ENCODE results near the gene SUPT5H. TPM values are rescaled to one million over a fixed set of nuclear protein-coding genes. Genes with fewer than 3 reads are reported as not detected.

The SUPT5H gene
- total and polyA plus RNA-seq, 2 of the 8 experiments (the other 6 are each of a cell fraction or from before 2014, with no cell fraction given): 77.8 to 111 TPM

DNA sequence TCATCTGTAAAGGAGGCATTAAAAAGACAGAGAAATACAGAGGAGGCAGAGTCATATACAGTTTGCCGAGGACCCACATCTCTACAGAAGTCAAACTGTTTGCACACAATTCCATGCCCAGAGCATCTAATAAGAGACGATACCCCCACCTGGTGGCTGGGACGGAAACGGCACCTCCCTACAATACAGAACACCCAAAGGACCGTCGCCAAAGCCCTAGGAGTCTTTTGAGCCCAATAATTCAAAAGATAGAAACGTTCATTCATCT lies 33.6 kb upstream of the SUPT5H start:
- H3K27ac ChIP-seq (ENCODE audit: low read depth, low read length): no peak overlapping the region
- H2BK12ac ChIP-seq (ENCODE audit: low read depth, low read length): no peak overlapping the region
- H3K14ac ChIP-seq (ENCODE audit: insufficient read length): no peak overlapping the region
- H3K79me1 ChIP-seq (ENCODE audit: low read depth, low read length): no peaks in the 10 kb centered on the region; the same call in 1 of the 2 replicates
- ChIA-PET CTCF (ENCODE audit: partially characterized antibody) (interaction anchor here (0.6 to 2.3 kb wide), 21 partner anchors 10 to 152 kb away, joined by 3 to 128 read pairs (median 4); partner anchors contain the start of genes MED29, PAF1 and RPS16), POLR2A (ENCODE audit: partially characterized antibody) (interaction anchor here (0.7 to 25.7 kb wide), 13 partner anchors 9 to 123 kb away, joined by 3 to 1154 read pairs (median 4); partner anchors contain the start of genes MED29, PAF1, RPS16 and SAMD4B)
- H2AK5ac ChIP-seq (ENCODE audit: low read depth, low read length): no peak overlapping the region
- H3K23ac ChIP-seq (ENCODE audit: insufficient read length): no peak overlapping the region
- no peak overlapping the region for H3K9ac ChIP-seq (replicated peaks in 1 of 4; ENCODE audit: extremely low read depth in 1 of 4, low read depth in 3 of 4, low read length in 3 of 4)
- no peak overlapping the region for H2AFZ ChIP-seq (ENCODE audit: low read length)
- peak overlapping the region; percentile 37 to 97 (median 66); a peak in 7 of 8 replicates for H3K4me3 ChIP-seq (ENCODE audit: extremely low read depth in 1 of 4, insufficient read depth in 2 of 4, low read depth in 3 of 4, low read length in 4 of 4)
- no peak overlapping the region for H4K8ac ChIP-seq (ENCODE audit: extremely low read depth, insufficient read depth, low read length)
- no peak overlapping the region for H3K56ac ChIP-seq (replicated peaks; ENCODE audit: insufficient read length, low read depth, low read length)
- no peak overlapping the region for H4K91ac ChIP-seq (replicated peaks; ENCODE audit: insufficient read length, low read length)
- WGBS, 2 experiments (ENCODE audit: extremely low coverage in 1 of 2, insufficient coverage in 1 of 2, insufficient read length in 1 of 2, insufficient replicate concordance in 2 of 2, low coverage in 1 of 2, low lambda C conversion rate in 2 of 2, missing lambda C conversion rate in 1 of 2): 7% methylated on average over 7 of the region's 7 CpGs; no CpG with 5 or more reads in 1 of the 2 experiments
- H4K20me1 ChIP-seq (replicated peaks in 1 of 2; ENCODE audit: control insufficient read depth in 1 of 2, insufficient read depth in 2 of 2, low read length in 2 of 2): peaks cover 5 to 23% of the 10 kb centered on the region in 2 experiments
- no peak for FAIRE-seq
- H3K23me2 ChIP-seq (ENCODE audit: low read depth, low read length): peaks cover 18% of the 10 kb centered on the region
- no peaks in the 10 kb centered on the region for H3K27me3 ChIP-seq (replicated peaks in 1 of 4; ENCODE audit: control insufficient read depth in 3 of 4, extremely low read depth in 1 of 4, insufficient read depth in 3 of 4, low read length in 3 of 4)
- peaks cover 0 to 8% (median 0%) of the 10 kb centered on the region in 4 experiments; a peak in 3 of 8 replicates for H3K36me3 ChIP-seq (ENCODE audit: control insufficient read depth in 2 of 4, insufficient read depth in 4 of 4, low read length in 3 of 4)
- H2BK15ac ChIP-seq (ENCODE audit: low read length): no peak overlapping the region; the same call in 1 of the 2 replicates
- H3K4me2 ChIP-seq (ENCODE audit: insufficient read depth in 1 of 2, low read depth in 2 of 2, low read length in 2 of 2): peak overlapping the region; percentile 78 to 84
- no peak overlapping the region for H2BK5ac ChIP-seq (ENCODE audit: low read depth, low read length)
- H4K5ac ChIP-seq (ENCODE audit: insufficient read length, low read depth, low read length): no peak overlapping the region
- H3K4me1 ChIP-seq (replicated peaks in 1 of 4; ENCODE audit: control insufficient read depth in 3 of 4, insufficient read depth in 4 of 4, low read length in 3 of 4): peaks cover 10 to 42% (median 21%) of the 10 kb centered on the region in 4 experiments; a peak in 6 of 7 replicates
- H2BK20ac ChIP-seq (ENCODE audit: low read length): no peak overlapping the region
- no peaks in the 10 kb centered on the region for H3K9me3 ChIP-seq (ENCODE audit: insufficient read depth in 2 of 2, low read depth in 1 of 2, low read length in 1 of 2)
- no peak overlapping the region for H2BK120ac ChIP-seq (replicated peaks; ENCODE audit: low read depth, low read length)
- peaks cover 6 to 37% of the 10 kb centered on the region in 2 experiments; a peak in 3 of 4 replicates for H3K79me2 ChIP-seq (ENCODE audit: control insufficient read depth in 1 of 2, insufficient read depth in 2 of 2, low read length in 2 of 2)
- TF ChIP-seq, protein P1, sequence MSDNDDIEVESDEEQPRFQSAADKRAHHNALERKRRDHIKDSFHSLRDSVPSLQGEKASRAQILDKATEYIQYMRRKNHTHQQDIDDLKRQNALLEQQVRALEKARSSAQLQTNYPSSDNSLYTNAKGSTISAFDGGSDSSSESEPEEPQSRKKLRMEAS (IDR thresholded peaks at IDR 0.05): no peak
- TF ChIP-seq GTF2F1 (IDR thresholded peaks at IDR 0.05; ENCODE audit: borderline replicate concordance, low read depth, low read length) (0 out of 2 replicates have a peak, but pooled peaks have one; percentile 18), SIN3A (conservative IDR thresholded peaks at IDR 0.05 in 1 of 2, IDR thresholded peaks at IDR 0.05 in 1 of 2; ENCODE audit: low read depth in 1 of 2, low read length in 2 of 2) (peak; percentile 36 to 52; a peak in 1 of 4 replicates), SRF (IDR thresholded peaks at IDR 0.05; ENCODE audit: low read depth, low read length) (no peak), KDM5A (IDR thresholded peaks at IDR 0.05; ENCODE audit: low read length) (peak; percentile 55), RAD21 (IDR thresholded peaks at IDR 0.05 in 1 of 2, conservative IDR thresholded peaks at IDR 0.05 in 1 of 2; ENCODE audit: low read depth in 2 of 2, low read length in 2 of 2) (peak; percentile 90 to 91), SP2 (IDR thresholded peaks at IDR 0.05; ENCODE audit: low read length) (no peak), POLR2A (IDR thresholded peaks at IDR 0.05; ENCODE audit: control extremely low read depth in 1 of 2, low read depth in 2 of 2, low read length in 2 of 2) (peak in 1 of 2 experiments; percentile 67; a peak in 2 of 3 replicates), EZH2 (IDR thresholded peaks at IDR 0.05; ENCODE audit: low read depth, low read length, severe bottlenecking) (no peak)
- TF ChIP-seq, protein P2, sequence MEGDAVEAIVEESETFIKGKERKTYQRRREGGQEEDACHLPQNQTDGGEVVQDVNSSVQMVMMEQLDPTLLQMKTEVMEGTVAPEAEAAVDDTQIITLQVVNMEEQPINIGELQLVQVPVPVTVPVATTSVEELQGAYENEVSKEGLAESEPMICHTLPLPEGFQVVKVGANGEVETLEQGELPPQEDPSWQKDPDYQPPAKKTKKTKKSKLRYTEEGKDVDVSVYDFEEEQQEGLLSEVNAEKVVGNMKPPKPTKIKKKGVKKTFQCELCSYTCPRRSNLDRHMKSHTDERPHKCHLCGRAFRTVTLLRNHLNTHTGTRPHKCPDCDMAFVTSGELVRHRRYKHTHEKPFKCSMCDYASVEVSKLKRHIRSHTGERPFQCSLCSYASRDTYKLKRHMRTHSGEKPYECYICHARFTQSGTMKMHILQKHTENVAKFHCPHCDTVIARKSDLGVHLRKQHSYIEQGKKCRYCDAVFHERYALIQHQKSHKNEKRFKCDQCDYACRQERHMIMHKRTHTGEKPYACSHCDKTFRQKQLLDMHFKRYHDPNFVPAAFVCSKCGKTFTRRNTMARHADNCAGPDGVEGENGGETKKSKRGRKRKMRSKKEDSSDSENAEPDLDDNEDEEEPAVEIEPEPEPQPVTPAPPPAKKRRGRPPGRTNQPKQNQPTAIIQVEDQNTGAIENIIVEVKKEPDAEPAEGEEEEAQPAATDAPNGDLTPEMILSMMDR (IDR thresholded peaks at IDR 0.05; ENCODE audit: control extremely low read depth in 1 of 3, insufficient read depth in 1 of 3, low read depth in 1 of 3, low read length in 3 of 3): peak; percentile 84 to 91 (median 86)
- DNase-seq (ENCODE audit: low read depth in 1 of 2, low spot score in 2 of 2): peak in 1 of 2 experiments; percentile 87
- no peak overlapping the region for H3K18ac ChIP-seq (ENCODE audit: extremely low read depth, low read length)
- H3K4ac ChIP-seq (replicated peaks; ENCODE audit: insufficient read length, low read depth, low read length): no peak overlapping the region

Data from H1 (cell line).